Transverse colon (tissue), 4 donors: ENCODE measurements around the gene LEUTX.

Experiments
- CTCF ChIP-seq, 5 experiments: fragments of 200-600 bp in 3 of 5; fragments of 450-650 bp in 2 of 5; sonication (generic) in 3 of 5; IDR thresholded peaks; 1 replicate in 2 of 5; 2 replicates in 3 of 5; pipeline ENCODE4 v1.5.1; 2016 to 2017; ENCODE audit warnings: antibody characterized with exemption in 5 of 5, inconsistent platforms in 3 of 5, mild to moderate bottlenecking in 2 of 5, moderate library complexity in 1 of 5
- POLR2AphosphoS5 ChIP-seq, 3 donors: sonication (generic); formaldehyde crosslinking; IDR thresholded peaks; one replicate each; pipeline ENCODE4 v1.6.1; 2016; ENCODE audit warnings: antibody characterized with exemption in 3 of 3

- no peak for TF ChIP-seq POLR2AphosphoS5 (IDR thresholded peaks at IDR 0.05)
- no peak for TF ChIP-seq CTCF (IDR thresholded peaks at IDR 0.05)
These were observed 35.9 kb downstream of the LEUTX start for GRCh38 chr19:39814595-39814994.
